Neural progenitor cell (in vitro differentiated cells): Measurements from ENCODE around the gene ATP6V1B1. TPM values are rescaled to one million over a fixed set of nuclear protein-coding genes. Genes with fewer than 3 reads are reported as not detected.

Source experiments
- DNase-seq: peaks from one replicate; pipeline ENCODE4 v3.0.0-alpha.2; 2016; ENCODE audit warnings: low spot score
- H2AFZ ChIP-seq: fragments of 200-600 bp; sonication (generic); replicated peaks from 2 replicates; pipeline ENCODE4 v1.6.1; 2016; ENCODE audit warnings: antibody characterized with exemption
- H3F3A ChIP-seq: fragments of 200-600 bp; sonication (generic); 2 replicates; pipeline ENCODE4 v1.6.1; 2016; ENCODE audit warnings: antibody characterized with exemption, low read depth
- H3K27ac ChIP-seq: fragments of 200-600 bp; sonication (generic); 2 replicates; pipeline ENCODE4 v1.5.1; 2016; ENCODE audit warnings: mild to moderate bottlenecking
- H3K27me3 ChIP-seq: fragments of 200-600 bp; sonication (generic); 2 replicates; pipeline ENCODE4 v1.6.1; 2016; ENCODE audit warnings: mild to moderate bottlenecking, moderate library complexity
- H3K36me3 ChIP-seq: fragments of 200-600 bp; sonication (generic); 2 replicates; pipeline ENCODE4 v1.5.1; 2016
- H3K4me1 ChIP-seq: fragments of 200-600 bp; sonication (generic); 2 replicates; pipeline ENCODE4 v1.6.1; 2016; ENCODE audit warnings: mixed run types
- H3K4me2 ChIP-seq: fragments of 200-600 bp; sonication (generic); 2 replicates; pipeline ENCODE4 v1.6.1; 2016
- H3K4me3 ChIP-seq: fragments of 200-600 bp; sonication (generic); 2 replicates; pipeline ENCODE4 v1.5.1; 2016
- H3K79me2 ChIP-seq: fragments of 200-600 bp; sonication (generic); 2 replicates; pipeline ENCODE4 v1.6.1; 2016; ENCODE audit warnings: low read depth
- H3K9ac ChIP-seq: fragments of 200-600 bp; sonication (generic); 2 replicates; pipeline ENCODE4 v1.6.1; 2016
- H3K9me3 ChIP-seq: fragments of 200-600 bp; sonication (generic); 2 replicates; pipeline ENCODE4 v1.5.1; 2016; ENCODE audit warnings: low read depth
- H4K20me1 ChIP-seq: fragments of 200-600 bp; sonication (generic); 2 replicates; pipeline ENCODE4 v1.6.1; 2016; ENCODE audit warnings: low read depth
- H3K27ac Mint-ChIP-seq: 3 replicates; pipeline ENCODE4 v1.8.0; 2021; ENCODE audit warnings: mixed read lengths
- H3K27me3 Mint-ChIP-seq: 2 replicates; pipeline ENCODE4 v1.8.0; 2022; ENCODE audit warnings: low read depth, mild to moderate bottlenecking, inconsistent platforms, moderate library complexity, mixed read lengths; ENCODE audit not compliant: insufficient read depth
- H3K36me3 Mint-ChIP-seq: 3 replicates; pipeline ENCODE4 v1.8.0; 2021; ENCODE audit warnings: mixed read lengths
- H3K4me1 Mint-ChIP-seq: 3 replicates; pipeline ENCODE4 v1.8.0; 2021; ENCODE audit warnings: mixed read lengths
- H3K4me3 Mint-ChIP-seq: 3 replicates; pipeline ENCODE4 v1.8.0; 2021; ENCODE audit warnings: mild to moderate bottlenecking, moderate library complexity, mixed read lengths
- H3K9me3 Mint-ChIP-seq: 3 replicates; pipeline ENCODE4 v1.8.0; 2020; ENCODE audit warnings: mixed read lengths
- EZH2 ChIP-seq: fragments of 200-600 bp; sonication (generic); IDR thresholded peaks from 2 replicates; pipeline ENCODE4 v1.6.1; 2017; ENCODE audit warnings: antibody characterized with exemption, mild to moderate bottlenecking, moderate library complexity
- EZH2phosphoT487 ChIP-seq: fragments of 200-600 bp; sonication (generic); IDR thresholded peaks from 2 replicates; pipeline ENCODE4 v1.6.1; 2017; ENCODE audit warnings: antibody characterized with exemption
- total RNA-seq: library from RNA; depleted of rRNA; stranded (reverse); fragments of >200 nt; gene quantifications from 2 replicates; pipeline ENCODE4 v1.2.3, GENCODE V29; 2015; ENCODE audit warnings: low replicate concordance
- TF ChIP-seq, protein P1 (sequence below): fragments of 200-600 bp; sonication (generic); IDR thresholded peaks from 2 replicates; pipeline ENCODE4 v1.5.1; 2017; ENCODE audit warnings: antibody characterized with exemption, mild to moderate bottlenecking

ATP6V1B1 gene
- total RNA-seq, 1 donor from 2014 or later: 1.1 TPM

DNA sequence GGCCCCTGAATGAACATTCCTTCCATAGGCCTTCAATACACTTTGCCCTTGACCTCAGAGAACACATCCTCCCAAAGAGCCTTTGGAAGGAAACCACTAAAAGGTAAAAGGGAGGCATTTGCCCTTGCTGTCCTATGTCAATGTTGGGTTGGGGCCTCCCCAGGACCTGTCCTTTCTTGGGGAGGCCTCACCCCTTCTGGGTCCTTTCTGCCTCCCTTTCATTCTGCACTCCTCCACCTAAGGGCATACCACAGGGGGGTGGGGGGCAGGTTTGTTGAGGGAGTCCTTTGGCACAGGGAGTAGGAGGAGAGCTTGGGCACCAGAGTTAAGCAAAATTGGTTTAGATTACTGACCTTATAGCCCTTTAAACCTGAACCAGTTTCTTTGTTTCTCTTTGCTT lies 32.5 kb upstream of the ATP6V1B1 start:
- Histone ChIP-seq H3K4me1 (peaks cover 23% of the 10 kb centered on the region), H2AFZ (no peak overlapping the region), H3K27ac (no peak overlapping the region), H3K36me3 (no peaks in the 10 kb centered on the region), H4K20me1 (peaks cover 87% of the 10 kb centered on the region), H3K9me3 (no peaks in the 10 kb centered on the region), H3K4me2 (no peak overlapping the region), H3F3A (peaks cover 12% of the 10 kb centered on the region), H3K9ac (no peak overlapping the region), H3K4me3 (no peak overlapping the region), H3K27me3 (peaks cover 100% of the 10 kb centered on the region), H3K79me2 (no peaks in the 10 kb centered on the region)
- Mint-ChIP-seq H3K36me3 (no peaks in the 10 kb centered on the region), H3K4me1 (peaks cover 29% of the 10 kb centered on the region), H3K27ac (no peak overlapping the region), H3K27me3 (peaks cover 83% of the 10 kb centered on the region), H3K4me3 (peak overlapping the region; percentile 33), H3K9me3 (no peaks in the 10 kb centered on the region)
- DNase-seq: no peak
- TF ChIP-seq, protein P1, sequence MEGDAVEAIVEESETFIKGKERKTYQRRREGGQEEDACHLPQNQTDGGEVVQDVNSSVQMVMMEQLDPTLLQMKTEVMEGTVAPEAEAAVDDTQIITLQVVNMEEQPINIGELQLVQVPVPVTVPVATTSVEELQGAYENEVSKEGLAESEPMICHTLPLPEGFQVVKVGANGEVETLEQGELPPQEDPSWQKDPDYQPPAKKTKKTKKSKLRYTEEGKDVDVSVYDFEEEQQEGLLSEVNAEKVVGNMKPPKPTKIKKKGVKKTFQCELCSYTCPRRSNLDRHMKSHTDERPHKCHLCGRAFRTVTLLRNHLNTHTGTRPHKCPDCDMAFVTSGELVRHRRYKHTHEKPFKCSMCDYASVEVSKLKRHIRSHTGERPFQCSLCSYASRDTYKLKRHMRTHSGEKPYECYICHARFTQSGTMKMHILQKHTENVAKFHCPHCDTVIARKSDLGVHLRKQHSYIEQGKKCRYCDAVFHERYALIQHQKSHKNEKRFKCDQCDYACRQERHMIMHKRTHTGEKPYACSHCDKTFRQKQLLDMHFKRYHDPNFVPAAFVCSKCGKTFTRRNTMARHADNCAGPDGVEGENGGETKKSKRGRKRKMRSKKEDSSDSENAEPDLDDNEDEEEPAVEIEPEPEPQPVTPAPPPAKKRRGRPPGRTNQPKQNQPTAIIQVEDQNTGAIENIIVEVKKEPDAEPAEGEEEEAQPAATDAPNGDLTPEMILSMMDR: no peak
- TF ChIP-seq EZH2 (no peak), EZH2phosphoT487 (no peak)

DNA sequence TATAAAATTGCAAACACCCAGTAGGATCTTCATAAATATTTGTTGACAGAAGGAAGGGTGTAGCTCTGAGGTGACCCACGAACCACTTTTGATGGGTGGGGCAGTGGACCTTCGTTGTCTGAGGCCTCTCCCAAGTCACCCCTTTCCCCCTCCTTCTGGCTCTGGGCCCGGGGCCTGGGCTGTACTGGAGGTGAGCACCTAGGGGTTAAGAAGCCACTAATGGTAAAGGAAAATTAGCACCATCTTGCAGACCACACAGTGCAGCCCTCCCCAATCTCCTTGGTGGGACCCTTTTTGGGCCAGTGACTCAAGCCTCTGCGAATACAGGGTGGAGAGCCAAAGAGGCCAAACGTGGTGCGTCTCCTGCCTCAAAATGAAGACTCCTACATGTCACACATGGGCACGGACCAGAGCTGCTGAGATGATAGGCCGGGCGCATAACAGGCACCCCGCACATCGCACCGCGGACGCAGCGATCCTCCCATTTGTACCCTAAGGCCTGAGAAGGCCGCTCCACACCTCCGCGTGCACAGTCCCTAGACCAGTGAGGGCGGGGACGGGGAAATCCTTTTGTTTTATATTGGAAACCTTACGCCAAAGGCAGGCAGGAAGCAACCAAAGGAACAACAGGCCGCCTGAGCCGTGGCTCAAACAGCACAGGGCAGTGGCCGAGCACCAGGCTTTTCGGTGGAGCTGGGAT lies 31.9 kb upstream of the ATP6V1B1 start:
- Mint-ChIP-seq H3K4me3 (no peak overlapping the region), H3K27me3 (peaks cover 82% of the 10 kb centered on the region), H3K4me1 (peaks cover 29% of the 10 kb centered on the region), H3K36me3 (no peaks in the 10 kb centered on the region), H3K9me3 (no peaks in the 10 kb centered on the region), H3K27ac (no peak overlapping the region)
- Histone ChIP-seq H3K27me3 (peaks cover 100% of the 10 kb centered on the region), H3K9me3 (no peaks in the 10 kb centered on the region), H3K79me2 (no peaks in the 10 kb centered on the region), H3K27ac (no peak overlapping the region), H3K4me3 (no peak overlapping the region), H3K9ac (no peak overlapping the region), H3K4me1 (peaks cover 23% of the 10 kb centered on the region), H3F3A (peaks cover 12% of the 10 kb centered on the region), H4K20me1 (peaks cover 87% of the 10 kb centered on the region), H3K4me2 (peak overlapping the region; percentile 36), H2AFZ (no peak overlapping the region), H3K36me3 (no peaks in the 10 kb centered on the region)
- DNase-seq: peak; percentile 62
- TF ChIP-seq EZH2: peak; percentile 51
- TF ChIP-seq, protein P1: no peak
- TF ChIP-seq EZH2phosphoT487: no peak

GRCh38 chr2:70904371-70905216 lies 31.1 kb upstream of the ATP6V1B1 start:
- TF ChIP-seq EZH2 (peak; percentile 84), EZH2phosphoT487 (peak; percentile 96)
- TF ChIP-seq, protein P1: no peak
- H3K4me3 ChIP-seq: no peak overlapping the region
- peaks cover 21% of the 10 kb centered on the region for H3K4me1 ChIP-seq
- H3K9me3 Mint-ChIP-seq: no peaks in the 10 kb centered on the region
- peak; percentile 81 for DNase-seq
- H4K20me1 ChIP-seq: peaks cover 81% of the 10 kb centered on the region
- H3K4me3 Mint-ChIP-seq: no peak overlapping the region
- H3K27ac ChIP-seq: no peak overlapping the region
- H3K36me3 ChIP-seq: no peaks in the 10 kb centered on the region
- peaks cover 100% of the 10 kb centered on the region for H3K27me3 ChIP-seq
- peaks cover 24% of the 10 kb centered on the region for H3K4me1 Mint-ChIP-seq
- H3K27ac Mint-ChIP-seq: no peak overlapping the region
- H3K36me3 Mint-ChIP-seq: no peaks in the 10 kb centered on the region
- no peak overlapping the region for H3K9ac ChIP-seq
- H3K27me3 Mint-ChIP-seq: peaks cover 74% of the 10 kb centered on the region
- H3K4me2 ChIP-seq: peak overlapping the region; percentile 36
- peaks cover 9% of the 10 kb centered on the region for H3F3A ChIP-seq
- no peaks in the 10 kb centered on the region for H3K79me2 ChIP-seq
- no peaks in the 10 kb centered on the region for H3K9me3 ChIP-seq
- H2AFZ ChIP-seq: no peak overlapping the region
